ENCODE data around the gene TSPAN18. TPM values are rescaled to one million over a fixed set of nuclear protein-coding genes. Genes with fewer than 3 reads are reported as not detected.

Gene TSPAN18
- total and polyA plus RNA-seq, 7 donors = 5.2 to 21.7 (median 8.0) TPM

DNA sequence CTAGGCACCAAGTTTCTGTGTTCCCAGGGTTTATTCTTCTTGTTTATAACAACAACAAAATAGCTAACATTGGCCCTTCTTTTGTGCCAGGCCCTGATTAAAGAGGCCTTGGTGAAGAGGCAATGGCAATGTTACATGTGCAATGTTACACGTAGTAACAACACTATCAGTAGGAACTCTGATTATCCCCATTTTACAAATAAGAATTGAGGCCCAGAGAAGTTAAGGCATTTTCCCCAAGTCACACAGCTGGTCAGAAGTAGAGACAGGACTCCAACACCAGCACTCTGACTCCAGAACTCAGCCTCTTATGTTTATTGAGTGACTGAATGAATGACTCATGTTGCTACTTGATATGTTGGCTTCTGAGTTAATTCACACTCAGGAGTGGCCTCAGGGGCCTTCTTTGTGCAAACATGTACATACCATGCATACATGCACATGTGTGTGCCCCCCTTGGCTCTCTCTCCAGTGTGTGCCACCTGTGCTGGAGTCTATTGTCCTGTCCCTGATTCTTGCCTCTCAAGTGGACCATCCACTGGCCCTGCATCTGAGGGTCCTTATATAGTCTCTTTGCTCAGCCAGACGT is 125.5 kb downstream of the TSPAN18 start:
- DNase-seq = no peak
- H3K27me3 ChIP-seq (ENCODE audit: insufficient read depth in 3 of 3, low read length in 2 of 3) = no peaks in the 10 kb centered on the region
- ATAC-seq = no peak
- H3K27ac ChIP-seq = no peak overlapping the region
- H3K4me3 ChIP-seq = no peak overlapping the region
- H3K4me1 ChIP-seq = no peaks in the 10 kb centered on the region
- TF ChIP-seq CTCF (IDR thresholded peaks at IDR 0.05) = no peak
- no peaks in the 10 kb centered on the region for H3K36me3 ChIP-seq (ENCODE audit: insufficient read depth in 1 of 2, low read depth in 1 of 2)
- intact Hi-C loops (cut with DNase I) = no loop called here
- 47 to 84% (median 62%) methylated on average over 2 of the region's 2 CpGs for WGBS, 3 donors
- peaks cover 1% of the 10 kb centered on the region for H3K9me3 ChIP-seq

- H3K4me1 ChIP-seq = no peaks in the 10 kb centered on the region
- ATAC-seq (no peak), DNase-seq (no peak)
- TF ChIP-seq CTCF (IDR thresholded peaks at IDR 0.05) = no peak
- WGBS, 3 donors = 59 to 75% (median 67%) methylated on average over 5 of the region's 5 CpGs
- H3K27ac ChIP-seq = no peak overlapping the region
- H3K9me3 ChIP-seq = no peaks in the 10 kb centered on the region
- H3K36me3 ChIP-seq (ENCODE audit: insufficient read depth in 1 of 2, low read depth in 1 of 2) = no peaks in the 10 kb centered on the region
- H3K4me3 ChIP-seq = no peak overlapping the region
- intact Hi-C loops (cut with DNase I) = no loop called here
- no peaks in the 10 kb centered on the region for H3K27me3 ChIP-seq (ENCODE audit: insufficient read depth in 3 of 3, low read length in 2 of 3)
Measured at GRCh38 chr11:44852952-44853351, 126.2 kb downstream of the TSPAN18 start.

- no peak for DNase-seq
- WGBS, 3 donors = 71 to 78% (median 75%) methylated on average over 9 of the region's 9 CpGs
- no peak for ATAC-seq
- no peak overlapping the region for H3K27ac ChIP-seq
- no peaks in the 10 kb centered on the region for H3K27me3 ChIP-seq (ENCODE audit: insufficient read depth in 3 of 3, low read length in 2 of 3)
- H3K4me1 ChIP-seq = no peaks in the 10 kb centered on the region
- no peaks in the 10 kb centered on the region for H3K36me3 ChIP-seq (ENCODE audit: insufficient read depth in 1 of 2, low read depth in 1 of 2)
- no peak overlapping the region for H3K4me3 ChIP-seq
- no peak for TF ChIP-seq CTCF (IDR thresholded peaks at IDR 0.05)
- intact Hi-C loops (cut with DNase I) = no loop called here
- H3K9me3 ChIP-seq = no peaks in the 10 kb centered on the region
Measured at GRCh38 chr11:44853666-44854065, 126.9 kb downstream of the TSPAN18 start.

DNA sequence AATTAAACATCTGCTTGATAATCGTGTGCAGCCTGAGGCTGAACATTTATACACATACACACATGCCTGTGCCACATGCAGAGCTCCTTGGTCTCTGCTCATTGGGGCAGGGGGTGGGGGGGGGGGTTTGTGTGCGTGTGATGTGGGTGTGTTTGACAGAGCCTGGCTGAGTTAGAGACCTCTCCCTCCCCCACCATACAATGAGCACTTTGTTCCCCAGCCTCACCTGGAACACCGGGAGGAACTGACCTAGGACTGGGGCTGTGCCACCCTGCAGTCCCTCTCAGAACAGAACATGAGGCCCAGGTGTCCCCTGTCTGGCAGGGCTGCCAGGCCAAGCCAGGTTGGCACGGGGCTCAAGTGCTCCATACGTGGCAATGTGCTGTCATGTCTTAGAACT is 127.3 kb downstream of the TSPAN18 start:
- H3K36me3 ChIP-seq (ENCODE audit: insufficient read depth in 1 of 2, low read depth in 1 of 2) = no peaks in the 10 kb centered on the region
- ATAC-seq (no peak), DNase-seq (no peak)
- no peak for TF ChIP-seq CTCF (IDR thresholded peaks at IDR 0.05)
- intact Hi-C loops (cut with DNase I) = no loop called here
- WGBS, 3 donors = 53 to 65% (median 64%) methylated on average over 5 of the region's 5 CpGs
- no peak overlapping the region for H3K4me3 ChIP-seq
- no peaks in the 10 kb centered on the region for H3K27me3 ChIP-seq (ENCODE audit: insufficient read depth in 3 of 3, low read length in 2 of 3)
- H3K4me1 ChIP-seq = no peaks in the 10 kb centered on the region
- no peaks in the 10 kb centered on the region for H3K9me3 ChIP-seq
- no peak overlapping the region for H3K27ac ChIP-seq
